ENCODE data around the gene RAB35.

DNA sequence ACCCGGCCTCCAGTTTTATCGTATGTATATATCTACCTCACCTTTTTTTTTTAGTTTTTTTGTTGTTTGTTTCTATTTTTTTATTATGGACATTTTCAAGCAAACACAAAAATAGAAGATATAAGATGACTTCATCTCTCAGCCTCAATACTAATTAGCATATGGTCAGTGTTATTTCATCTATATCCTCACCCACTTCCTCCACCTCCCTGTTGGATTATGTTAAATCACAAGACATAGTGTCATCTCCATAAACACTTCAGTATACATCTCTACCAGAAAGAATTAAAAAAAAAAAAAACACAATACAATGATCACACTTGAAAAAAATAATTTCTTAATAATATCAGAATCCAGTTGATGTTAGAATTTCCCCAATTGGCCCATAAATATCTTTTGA is 34.9 kb downstream of the RAB35 start:
- TF ChIP-seq EP300 (IDR thresholded peaks at IDR 0.05): no peak
- TF ChIP-seq, protein P1, sequence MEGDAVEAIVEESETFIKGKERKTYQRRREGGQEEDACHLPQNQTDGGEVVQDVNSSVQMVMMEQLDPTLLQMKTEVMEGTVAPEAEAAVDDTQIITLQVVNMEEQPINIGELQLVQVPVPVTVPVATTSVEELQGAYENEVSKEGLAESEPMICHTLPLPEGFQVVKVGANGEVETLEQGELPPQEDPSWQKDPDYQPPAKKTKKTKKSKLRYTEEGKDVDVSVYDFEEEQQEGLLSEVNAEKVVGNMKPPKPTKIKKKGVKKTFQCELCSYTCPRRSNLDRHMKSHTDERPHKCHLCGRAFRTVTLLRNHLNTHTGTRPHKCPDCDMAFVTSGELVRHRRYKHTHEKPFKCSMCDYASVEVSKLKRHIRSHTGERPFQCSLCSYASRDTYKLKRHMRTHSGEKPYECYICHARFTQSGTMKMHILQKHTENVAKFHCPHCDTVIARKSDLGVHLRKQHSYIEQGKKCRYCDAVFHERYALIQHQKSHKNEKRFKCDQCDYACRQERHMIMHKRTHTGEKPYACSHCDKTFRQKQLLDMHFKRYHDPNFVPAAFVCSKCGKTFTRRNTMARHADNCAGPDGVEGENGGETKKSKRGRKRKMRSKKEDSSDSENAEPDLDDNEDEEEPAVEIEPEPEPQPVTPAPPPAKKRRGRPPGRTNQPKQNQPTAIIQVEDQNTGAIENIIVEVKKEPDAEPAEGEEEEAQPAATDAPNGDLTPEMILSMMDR (IDR thresholded peaks at IDR 0.05): no peak

Measured in sigmoid colon (tissue), 4 donors.